GM23338 (cell line): ENCODE results near the gene NTNG1. TPM values are rescaled to one million over a fixed set of nuclear protein-coding genes. Genes with fewer than 3 reads are reported as not detected.

Source experiments
- ATAC-seq: fragments of 200-7000 bp; cut with Tn5 transposase; 3 replicates; pipeline ENCODE4 v1.9.1; 2020
- DNase-seq: peaks from one replicate; pipeline ENCODE4 v3.0.0-alpha.2; 2015; ENCODE audit warnings: low spot score
- H2AFZ ChIP-seq: fragments of 200-600 bp; sonication (generic); 2 replicates; pipeline ENCODE4 v1.8.0; 2016; ENCODE audit warnings: antibody characterized with exemption, mild to moderate bottlenecking, moderate library complexity
- H3F3A ChIP-seq: fragments of 200-600 bp; sonication (generic); replicated peaks from 2 replicates; pipeline ENCODE4 v1.8.0; 2017; ENCODE audit warnings: antibody characterized with exemption, mixed run types, low read depth
- H3K27ac ChIP-seq: fragments of 200-600 bp; sonication (generic); 2 replicates; pipeline ENCODE4 v1.6.1; 2016; ENCODE audit warnings: low read depth
- H3K27me3 ChIP-seq: fragments of 200-600 bp; sonication (generic); 2 replicates; pipeline ENCODE4 v1.8.0; 2016; ENCODE audit warnings: mild to moderate bottlenecking, mixed run types, moderate library complexity; ENCODE audit not compliant: insufficient read depth
- H3K36me3 ChIP-seq: fragments of 200-600 bp; sonication (generic); 2 replicates; pipeline ENCODE4 v1.8.0; 2016; ENCODE audit warnings: mild to moderate bottlenecking; ENCODE audit not compliant: insufficient read depth
- H3K4me1 ChIP-seq: fragments of 200-600 bp; sonication (generic); 2 replicates; pipeline ENCODE4 v1.8.0; 2016; ENCODE audit warnings: mild to moderate bottlenecking, moderate library complexity; ENCODE audit not compliant: insufficient read depth
- H3K4me2 ChIP-seq: fragments of 200-600 bp; sonication (generic); 2 replicates; pipeline ENCODE4 v1.7.1; 2017; ENCODE audit warnings: mixed run types
- H3K4me3 ChIP-seq: fragments of 200-600 bp; sonication (generic); 2 replicates; pipeline ENCODE4 v1.6.1; 2016; ENCODE audit warnings: mixed run types
- H3K79me2 ChIP-seq: fragments of 200-600 bp; sonication (generic); replicated peaks from 2 replicates; pipeline ENCODE4 v1.8.0; 2017; ENCODE audit warnings: mild to moderate bottlenecking; ENCODE audit not compliant: insufficient read depth
- H3K9me2 ChIP-seq: fragments of 200-600 bp; sonication (generic); 2 replicates; pipeline ENCODE4 v1.8.0; 2017; ENCODE audit not compliant: insufficient read depth
- H4K20me1 ChIP-seq: fragments of 200-600 bp; sonication (generic); replicated peaks from 2 replicates; pipeline ENCODE4 v1.8.0; 2017; ENCODE audit warnings: mild to moderate bottlenecking; ENCODE audit not compliant: insufficient read depth
- H3K27ac Mint-ChIP-seq: 2 replicates; pipeline ENCODE4 v1.8.0; 2020; ENCODE audit warnings: inconsistent platforms, mild to moderate bottlenecking, moderate library complexity, mixed read lengths
- H3K27me3 Mint-ChIP-seq: 3 replicates; pipeline ENCODE4 v1.8.0; 2022; ENCODE audit warnings: low read depth, mild to moderate bottlenecking, moderate library complexity, mixed read lengths, inconsistent platforms; ENCODE audit not compliant: insufficient read depth, poor library complexity
- H3K36me3 Mint-ChIP-seq: 3 replicates; pipeline ENCODE4 v1.8.0; 2021; ENCODE audit warnings: low read depth, mild to moderate bottlenecking, inconsistent platforms, moderate library complexity, mixed read lengths
- H3K4me1 Mint-ChIP-seq: 3 replicates; pipeline ENCODE4 v1.8.0; 2020; ENCODE audit warnings: mild to moderate bottlenecking, inconsistent platforms, mixed read lengths
- H3K4me3 Mint-ChIP-seq: 3 replicates; pipeline ENCODE4 v1.8.0; 2021; ENCODE audit warnings: moderate library complexity, mild to moderate bottlenecking, inconsistent platforms, mixed read lengths
- H3K9me3 Mint-ChIP-seq: 3 replicates; pipeline ENCODE4 v1.8.0; 2020; ENCODE audit warnings: moderate library complexity, mild to moderate bottlenecking, inconsistent platforms, mixed read lengths
- CREB1 ChIP-seq: fragments of 250-450 bp; sonication (Bioruptor Pico); IDR thresholded peaks from 2 replicates; pipeline ENCODE4 v1.5.0; 2020; ENCODE audit warnings: low read depth, mild to moderate bottlenecking, moderate library complexity
- CTCF ChIP-seq, 2 experiments: fragments of 200-600 bp in 1 of 2; sonication (generic) in 1 of 2; conservative IDR thresholded peaks; 2 replicates each; pipeline versions ENCODE4 v1.5.1 to v1.6.1; 2016 to 2017; ENCODE audit warnings: antibody characterized with exemption in 2 of 2, low read depth in 2 of 2, mild to moderate bottlenecking in 2 of 2, moderate library complexity in 1 of 2
- ETS1 ChIP-seq: IDR thresholded peaks from 2 replicates; pipeline ENCODE4 v1.6.1; 2016; ENCODE audit warnings: antibody characterized with exemption
- EZH2 ChIP-seq: fragments of 200-600 bp; sonication (generic); IDR thresholded peaks from one replicate; pipeline ENCODE4 v1.8.0; 2017; ENCODE audit warnings: antibody characterized with exemption, mild to moderate bottlenecking, low read depth; ENCODE audit not compliant: unreplicated experiment
- EZH2phosphoT487 ChIP-seq: fragments of 200-600 bp; sonication (generic); IDR thresholded peaks from one replicate; pipeline ENCODE4 v1.8.1; 2018; ENCODE audit warnings: antibody characterized with exemption; ENCODE audit not compliant: unreplicated experiment
- JUNB ChIP-seq: IDR thresholded peaks from one replicate; pipeline ENCODE4 v1.6.1; 2016; ENCODE audit warnings: antibody characterized with exemption; ENCODE audit not compliant: unreplicated experiment
- NANOG ChIP-seq: IDR thresholded peaks from 2 replicates; pipeline ENCODE4 v1.6.1; 2016; ENCODE audit warnings: antibody characterized with exemption, borderline replicate concordance
- POLR2AphosphoS5 ChIP-seq: IDR thresholded peaks from 2 replicates; pipeline ENCODE4 v1.6.1; 2016; ENCODE audit warnings: antibody characterized with exemption, low read depth
- REST ChIP-seq: IDR thresholded peaks from one replicate; pipeline ENCODE4 v1.6.1; 2018; ENCODE audit warnings: antibody characterized with exemption; ENCODE audit not compliant: unreplicated experiment
- STAT1 ChIP-seq: IDR thresholded peaks from one replicate; pipeline ENCODE4 v1.6.1; 2016; ENCODE audit warnings: antibody characterized with exemption; ENCODE audit not compliant: unreplicated experiment
- ZNF114 ChIP-seq: fragments of 250-450 bp; sonication (Bioruptor Pico); IDR thresholded peaks from 2 replicates; pipeline ENCODE4 v1.5.0; 2020; ENCODE audit warnings: mild to moderate bottlenecking, moderate library complexity
- ZNF331 ChIP-seq: fragments of 250-450 bp; sonication (Bioruptor Pico); IDR thresholded peaks from 2 replicates; pipeline ENCODE4 v1.5.0; 2020; ENCODE audit warnings: low read depth, mild to moderate bottlenecking, moderate library complexity
- ZNF462 ChIP-seq: fragments of 250-450 bp; sonication (Bioruptor Pico); IDR thresholded peaks from 2 replicates; pipeline ENCODE4 v1.5.0; 2020; ENCODE audit warnings: mild to moderate bottlenecking, moderate library complexity
- polyA plus RNA-seq: library from polyadenylated mRNA; unstranded; fragments of >200 nt; fragmentation: Nextera tagmentation; extraction: Ambion mirVana; gene quantifications from 2 replicates; pipeline ENCODE4 v1.2.1, GENCODE V29; 2016
- total RNA-seq: library from RNA; depleted of rRNA; stranded (reverse); fragments of >200 nt; shearing (Covaris generic); gene quantifications from 2 replicates; pipeline ENCODE4 v1.2.3, GENCODE V29; 2014

Gene NTNG1
- total and polyA plus RNA-seq, 2 experiments from 2014 or later, result 7.2 to 10.3 TPM

- ATAC-seq (no peak), DNase-seq (no peak)
- Histone ChIP-seq H3K27me3 (no peaks in the 10 kb centered on the region), H3K79me2 (no peaks in the 10 kb centered on the region), H3K4me3 (no peak overlapping the region), H4K20me1 (no peaks in the 10 kb centered on the region), H3K9me2 (no peaks in the 10 kb centered on the region), H3K36me3 (no peaks in the 10 kb centered on the region), H3K27ac (no peak overlapping the region), H2AFZ (no peak overlapping the region), H3K4me2 (no peak overlapping the region), H3F3A (no peaks in the 10 kb centered on the region), H3K4me1 (no peaks in the 10 kb centered on the region)
- Mint-ChIP-seq H3K36me3 (no peaks in the 10 kb centered on the region), H3K27ac (no peak overlapping the region), H3K9me3 (no peaks in the 10 kb centered on the region), H3K4me3 (no peak overlapping the region), H3K4me1 (no peaks in the 10 kb centered on the region), H3K27me3 (no peaks in the 10 kb centered on the region)
- no peak for TF ChIP-seq ZNF462
- TF ChIP-seq ZNF331 (CRISPR knock-in tag), result no peak
- TF ChIP-seq ETS1, result no peak
- TF ChIP-seq JUNB, result no peak
- TF ChIP-seq NANOG, result no peak
- TF ChIP-seq EZH2phosphoT487, result no peak
- TF ChIP-seq REST, result no peak
- no peak for TF ChIP-seq EZH2
- TF ChIP-seq POLR2AphosphoS5, result no peak
- TF ChIP-seq ZNF114 (CRISPR knock-in tag), result no peak
- TF ChIP-seq STAT1, result no peak
- no peak for TF ChIP-seq CREB1 (CRISPR knock-in tag)
- TF ChIP-seq CTCF (conservative IDR thresholded peaks at IDR 0.05; ENCODE audit: low read depth in 2 of 2), result no peak
Observed at GRCh38 chr1:107299521-107299920, 158.7 kb downstream of the NTNG1 start.
